ENCODE measurements around the gene MINDY2.

DNA sequence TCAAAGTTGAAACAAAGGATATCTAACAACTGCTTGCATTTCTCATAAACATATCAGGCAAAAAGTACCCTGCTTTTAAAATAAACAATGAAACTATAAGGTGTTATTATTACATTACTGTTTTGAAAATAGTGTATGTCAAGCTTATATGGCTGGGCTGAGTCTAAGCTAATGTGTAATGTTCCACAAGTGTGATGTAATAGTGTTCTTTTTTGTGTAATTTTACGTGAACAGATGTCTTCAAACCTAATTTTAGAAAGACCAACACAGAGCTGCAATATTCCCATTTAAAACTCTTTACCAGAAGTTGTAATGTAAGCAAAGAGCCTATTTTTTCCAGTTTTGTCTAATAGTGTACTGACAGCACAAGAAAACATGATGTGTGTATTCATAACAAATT lies 34.0 kb downstream of the MINDY2 start:
- TF ChIP-seq CTCF (IDR thresholded peaks at IDR 0.05; ENCODE audit: borderline replicate concordance, extremely low read depth, low read length, poor library complexity, severe bottlenecking) (no peak), EZH2 (IDR thresholded peaks at IDR 0.05; ENCODE audit: borderline replicate concordance, low read depth, low read length, severe bottlenecking) (no peak)
